ENCODE data around the gene CAB39L. TPM values are rescaled to one million over a fixed set of nuclear protein-coding genes. Genes with fewer than 3 reads are reported as not detected.

Gene CAB39L
- total and polyA plus RNA-seq, 2 of the 13 experiments (the other 11 are each of a cell fraction or from before 2014, with no cell fraction given) = 3.1 to 6.1 TPM

DNA sequence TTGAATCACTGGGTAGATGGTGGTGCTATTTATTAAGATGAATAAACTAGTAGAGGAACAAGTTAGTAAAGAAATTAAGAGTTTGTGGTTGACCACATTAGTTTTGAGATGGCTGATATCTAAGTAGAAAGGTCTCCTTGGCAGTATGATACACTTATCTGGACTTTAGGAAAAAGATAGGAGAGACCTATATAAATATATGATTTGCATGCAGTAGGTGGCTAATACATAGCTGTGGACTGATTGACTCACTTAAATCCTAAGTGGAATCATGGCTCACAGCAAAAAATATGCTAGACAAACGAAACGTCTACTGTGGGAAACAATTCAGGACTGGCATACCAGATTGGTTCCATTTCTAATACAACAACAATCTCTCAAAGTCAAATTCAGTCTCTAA is 92.0 kb downstream of the CAB39L start:
- Histone ChIP-seq H3K79me2 (ENCODE audit: insufficient read depth, low read length) (no peaks in the 10 kb centered on the region), H3K36me3 (replicated peaks in 1 of 2; ENCODE audit: control insufficient read depth in 1 of 2, insufficient read depth in 2 of 2, low read length in 2 of 2) (no peaks in the 10 kb centered on the region), H3K4me1 (ENCODE audit: insufficient read depth, low read length) (peaks cover 15% of the 10 kb centered on the region), H4K20me1 (ENCODE audit: insufficient read depth, low read length) (no peaks in the 10 kb centered on the region), H3K4me3 (replicated peaks in 1 of 3; ENCODE audit: insufficient read depth in 1 of 3, low read depth in 2 of 3, low read length in 3 of 3) (no peak overlapping the region), H3K9me3 (ENCODE audit: low read length) (peaks cover 6% of the 10 kb centered on the region; the same call in 1 of the 2 replicates), H3K27me3 (ENCODE audit: control insufficient read depth in 1 of 2, insufficient read depth in 2 of 2, low read length in 2 of 2) (no peaks in the 10 kb centered on the region), H3K9ac (ENCODE audit: insufficient read depth, low read depth, low read length) (no peak overlapping the region), H3K27ac (ENCODE audit: extremely low read length, insufficient read depth, low read length) (no peak overlapping the region), H2AFZ (ENCODE audit: low read length) (no peak overlapping the region), H3K4me2 (ENCODE audit: low read depth, low read length) (no peak overlapping the region)
- TF ChIP-seq, protein P1, sequence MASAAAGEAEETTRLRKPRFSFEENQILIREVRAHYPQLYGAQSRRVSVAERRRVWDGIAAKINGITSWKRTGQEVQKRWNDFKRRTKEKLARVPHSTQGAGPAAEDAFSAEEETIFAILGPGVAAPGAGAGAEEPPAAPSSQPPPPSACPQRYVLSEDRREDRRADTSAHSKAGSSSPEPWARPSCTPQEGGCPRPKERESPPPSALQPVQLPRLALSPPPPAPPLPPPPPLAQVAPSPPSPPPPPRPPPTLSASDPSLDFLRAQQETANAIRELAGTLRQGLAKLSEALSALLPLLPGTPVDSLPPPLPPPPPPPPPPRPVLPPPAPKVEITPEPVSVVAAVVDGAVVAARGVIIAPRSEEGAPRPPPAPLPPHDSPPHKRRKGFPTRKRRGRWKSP (CRISPR knock-in tag; IDR thresholded peaks at IDR 0.05) = no peak
- FAIRE-seq = no peak
- POLR2A ChIA-PET = no interaction called here
- CTCF ChIA-PET (ENCODE audit: low intra/inter-chr PET ratio, low total read pairs) = no interaction called here
- in situ Hi-C loops (cut with HindIII; ENCODE audit: extremely low pct_ligation_motif_present, low pct_unique_long_range_greater_than_20kb) (no loop called here), intact Hi-C loops (cut with micrococcal nuclease; ENCODE audit: unreplicated experiment) (no loop called here)
- DNase-seq (ENCODE audit: low spot score) = no peak
- WGBS (ENCODE audit: low lambda C conversion rate) = 87% methylated on average over 2 of the region's 2 CpGs
- no TSS peak for BruUV-seq (replicated peaks)
- ATAC-seq = no peak

DNA sequence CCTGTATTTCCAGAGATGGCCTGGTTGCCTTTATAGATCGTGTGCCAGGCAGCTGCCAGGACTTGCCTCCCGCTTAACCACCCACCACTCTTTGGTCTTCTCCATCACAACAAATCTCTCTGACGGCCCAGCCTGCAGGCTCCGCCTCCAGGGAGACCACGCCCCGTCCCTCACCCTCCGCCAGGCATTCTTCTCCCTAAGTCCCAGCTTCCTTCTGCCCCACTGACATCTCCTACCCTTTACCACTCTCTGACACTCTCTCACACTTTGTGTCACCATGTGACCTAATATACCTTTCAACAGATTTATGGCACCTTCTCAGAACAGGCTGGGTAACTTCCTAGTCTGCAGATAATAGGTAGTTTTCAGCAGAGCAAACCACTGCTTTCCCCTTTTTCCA is 95.1 kb downstream of the CAB39L start:
- Histone ChIP-seq H3K9me3 (ENCODE audit: low read length) (no peaks in the 10 kb centered on the region), H3K4me2 (ENCODE audit: low read depth, low read length) (no peak overlapping the region), H3K79me2 (ENCODE audit: insufficient read depth, low read length) (no peaks in the 10 kb centered on the region), H3K4me1 (ENCODE audit: insufficient read depth, low read length) (no peaks in the 10 kb centered on the region), H3K36me3 (replicated peaks in 1 of 2; ENCODE audit: control insufficient read depth in 1 of 2, insufficient read depth in 2 of 2, low read length in 2 of 2) (no peaks in the 10 kb centered on the region), H3K9ac (ENCODE audit: insufficient read depth, low read depth, low read length) (no peak overlapping the region), H3K4me3 (replicated peaks in 1 of 3; ENCODE audit: insufficient read depth in 1 of 3, low read depth in 2 of 3, low read length in 3 of 3) (no peak overlapping the region), H4K20me1 (ENCODE audit: insufficient read depth, low read length) (no peaks in the 10 kb centered on the region), H3K27me3 (ENCODE audit: control insufficient read depth in 1 of 2, insufficient read depth in 2 of 2, low read length in 2 of 2) (no peaks in the 10 kb centered on the region), H2AFZ (ENCODE audit: low read length) (no peak overlapping the region), H3K27ac (ENCODE audit: extremely low read length, insufficient read depth, low read length) (no peak overlapping the region)
- ChIA-PET POLR2A (no interaction called here), CTCF (ENCODE audit: low intra/inter-chr PET ratio, low total read pairs) (no interaction called here)
- in situ Hi-C loops (cut with HindIII; ENCODE audit: extremely low pct_ligation_motif_present, low pct_unique_long_range_greater_than_20kb) = no loop called here
- TF ChIP-seq SMAD3 (CRISPR knock-in tag; IDR thresholded peaks at IDR 0.05) (no peak), ZNF24 (IDR thresholded peaks at IDR 0.05) (no peak), NFE2L1 (CRISPR knock-in tag; IDR thresholded peaks at IDR 0.05; ENCODE audit: borderline replicate concordance) (no peak), FOXA1 (IDR thresholded peaks at IDR 0.05) (no peak), FOXA1 (CRISPR knock-in tag; IDR thresholded peaks at IDR 0.05) (no peak)
- TF ChIP-seq, protein P2, sequence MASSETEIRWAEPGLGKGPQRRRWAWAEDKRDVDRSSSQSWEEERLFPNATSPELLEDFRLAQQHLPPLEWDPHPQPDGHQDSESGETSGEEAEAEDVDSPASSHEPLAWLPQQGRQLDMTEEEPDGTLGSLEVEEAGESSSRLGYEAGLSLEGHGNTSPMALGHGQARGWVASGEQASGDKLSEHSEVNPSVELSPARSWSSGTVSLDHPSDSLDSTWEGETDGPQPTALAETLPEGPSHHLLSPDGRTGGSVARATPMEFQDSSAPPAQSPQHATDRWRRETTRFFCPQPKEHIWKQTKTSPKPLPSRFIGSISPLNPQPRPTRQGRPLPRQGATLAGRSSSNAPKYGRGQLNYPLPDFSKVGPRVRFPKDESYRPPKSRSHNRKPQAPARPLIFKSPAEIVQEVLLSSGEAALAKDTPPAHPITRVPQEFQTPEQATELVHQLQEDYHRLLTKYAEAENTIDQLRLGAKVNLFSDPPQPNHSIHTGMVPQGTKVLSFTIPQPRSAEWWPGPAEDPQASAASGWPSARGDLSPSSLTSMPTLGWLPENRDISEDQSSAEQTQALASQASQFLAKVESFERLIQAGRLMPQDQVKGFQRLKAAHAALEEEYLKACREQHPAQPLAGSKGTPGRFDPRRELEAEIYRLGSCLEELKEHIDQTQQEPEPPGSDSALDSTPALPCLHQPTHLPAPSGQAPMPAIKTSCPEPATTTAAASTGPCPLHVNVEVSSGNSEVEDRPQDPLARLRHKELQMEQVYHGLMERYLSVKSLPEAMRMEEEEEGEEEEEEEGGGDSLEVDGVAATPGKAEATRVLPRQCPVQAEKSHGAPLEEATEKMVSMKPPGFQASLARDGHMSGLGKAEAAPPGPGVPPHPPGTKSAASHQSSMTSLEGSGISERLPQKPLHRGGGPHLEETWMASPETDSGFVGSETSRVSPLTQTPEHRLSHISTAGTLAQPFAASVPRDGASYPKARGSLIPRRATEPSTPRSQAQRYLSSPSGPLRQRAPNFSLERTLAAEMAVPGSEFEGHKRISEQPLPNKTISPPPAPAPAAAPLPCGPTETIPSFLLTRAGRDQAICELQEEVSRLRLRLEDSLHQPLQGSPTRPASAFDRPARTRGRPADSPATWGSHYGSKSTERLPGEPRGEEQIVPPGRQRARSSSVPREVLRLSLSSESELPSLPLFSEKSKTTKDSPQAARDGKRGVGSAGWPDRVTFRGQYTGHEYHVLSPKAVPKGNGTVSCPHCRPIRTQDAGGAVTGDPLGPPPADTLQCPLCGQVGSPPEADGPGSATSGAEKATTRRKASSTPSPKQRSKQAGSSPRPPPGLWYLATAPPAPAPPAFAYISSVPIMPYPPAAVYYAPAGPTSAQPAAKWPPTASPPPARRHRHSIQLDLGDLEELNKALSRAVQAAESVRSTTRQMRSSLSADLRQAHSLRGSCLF (CRISPR knock-in tag; IDR thresholded peaks at IDR 0.05; ENCODE audit: borderline replicate concordance) = no peak
- no TSS peak for BruUV-seq (replicated peaks)
- DNase-seq (ENCODE audit: low spot score) (no peak), FAIRE-seq (no peak), ATAC-seq (no peak)
- 91% methylated on average over 7 of the region's 7 CpGs for WGBS (ENCODE audit: low lambda C conversion rate)
- intact Hi-C loops (cut with micrococcal nuclease; ENCODE audit: unreplicated experiment) = no loop called here

Data from HepG2 (cell line).